Stomach (tissue), 9 donors: ENCODE measurements around the gene SLC13A2. TPM values are rescaled to one million over a fixed set of nuclear protein-coding genes. Genes with fewer than 3 reads are reported as not detected.
A peak's percentile ranks its signal among the peaks of the same experiment; 100 is the strongest.

Source experiments
- DNase-seq, 2 donors: peaks; one replicate each; pipeline versions ENCODE4 v3.0.0 to v3.0.0-alpha.2; 2013 to 2019
- H3K27ac ChIP-seq, 5 donors: fragments of 200-600 bp in 4 of 5; sonication (generic) in 4 of 5; one replicate each; pipeline ENCODE4 v1.5.1; 2013 to 2019; ENCODE audit warnings: mild to moderate bottlenecking in 1 of 5, moderate library complexity in 1 of 5
- H3K27me3 ChIP-seq, 3 donors: fragments of 200-600 bp; sonication (generic); one replicate each; pipeline ENCODE4 v1.5.1; 2017 to 2019; ENCODE audit warnings: mixed run types in 1 of 3
- H3K36me3 ChIP-seq, 4 donors: fragments of 200-600 bp; sonication (generic); 1 replicate in 3 of 4; 2 replicates in 1 of 4; pipeline ENCODE4 v1.5.1; 2016 to 2019
- H3K4me1 ChIP-seq, 4 donors: fragments of 200-600 bp; sonication (generic); one replicate each; pipeline ENCODE4 v1.5.1; 2016 to 2019
- H3K4me3 ChIP-seq, 4 donors: fragments of 200-600 bp; sonication (generic) in 3 of 4; one replicate each; pipeline ENCODE4 v1.5.1; 2016 to 2019; ENCODE audit warnings: mild to moderate bottlenecking in 1 of 4
- H3K9me3 ChIP-seq, 4 donors: fragments of 200-600 bp; sonication (generic); one replicate each; pipeline ENCODE4 v1.5.1; 2016 to 2019
- CTCF ChIP-seq, 7 experiments: fragments of 450-650 bp in 4 of 7; fragments of 200-600 bp in 3 of 7; sonication (generic) in 3 of 7; IDR thresholded peaks; one replicate each; pipeline ENCODE4 v1.5.1; 2016 to 2019; ENCODE audit warnings: antibody characterized with exemption in 7 of 7, control low read depth in 2 of 7, mild to moderate bottlenecking in 1 of 7
- EP300 ChIP-seq: sonication (generic); formaldehyde crosslinking; IDR thresholded peaks from one replicate; pipeline ENCODE4 v1.6.1; 2017; ENCODE audit warnings: antibody characterized with exemption
- POLR2A ChIP-seq, 4 donors: fragments of 450-650 bp; IDR thresholded peaks; one replicate each; pipeline ENCODE4 v1.6.1; 2016; ENCODE audit warnings: antibody characterized with exemption in 4 of 4, control low read depth in 2 of 4, mild to moderate bottlenecking in 1 of 4, moderate library complexity in 1 of 4
- POLR2AphosphoS5 ChIP-seq, 3 donors: sonication (generic); formaldehyde crosslinking; IDR thresholded peaks; one replicate each; pipeline ENCODE4 v1.6.1; 2016; ENCODE audit warnings: antibody characterized with exemption in 3 of 3
- WGBS, 5 donors: extraction: QIAGEN DNeasy Blood & Tissue Kit in 3 of 5; methylation state at CpG; one replicate each; pipeline versions ENCODE4 v1.1.5 to v1.1.7; 2013 to 2018; 5-methylcytosine and 5-hydroxymethylcytosine counted together
- intact Hi-C: fragments of 100-400 bp; cut with DNase I; formaldehyde crosslinking; loops from one replicate; pipeline ENCODE4 v1.15.1; 2023; ENCODE audit warnings: low total_unique reads
- polyA plus RNA-seq, 3 donors: library from polyadenylated mRNA; stranded (reverse); fragments of 200-250 nt; gene quantifications; one replicate each; pipeline ENCODE4 v1.2.3, GENCODE V29; 2013
- total RNA-seq, 5 donors: library from RNA; depleted of rRNA; stranded (reverse); fragments of >200 nt; gene quantifications; one replicate each; pipeline versions ENCODE4 v1.1.0 to v1.2.3, GENCODE V29; 2014 to 2016
- donor health status: healthy with polysubstance abuse.
- donor health status: Bipolar disorder and iron deficiency.
- donor health status: healthy.

The SLC13A2 gene
- total and polyA plus RNA-seq, 8 donors: 0.15 to 3.2 TPM; not detected in 6

DNA sequence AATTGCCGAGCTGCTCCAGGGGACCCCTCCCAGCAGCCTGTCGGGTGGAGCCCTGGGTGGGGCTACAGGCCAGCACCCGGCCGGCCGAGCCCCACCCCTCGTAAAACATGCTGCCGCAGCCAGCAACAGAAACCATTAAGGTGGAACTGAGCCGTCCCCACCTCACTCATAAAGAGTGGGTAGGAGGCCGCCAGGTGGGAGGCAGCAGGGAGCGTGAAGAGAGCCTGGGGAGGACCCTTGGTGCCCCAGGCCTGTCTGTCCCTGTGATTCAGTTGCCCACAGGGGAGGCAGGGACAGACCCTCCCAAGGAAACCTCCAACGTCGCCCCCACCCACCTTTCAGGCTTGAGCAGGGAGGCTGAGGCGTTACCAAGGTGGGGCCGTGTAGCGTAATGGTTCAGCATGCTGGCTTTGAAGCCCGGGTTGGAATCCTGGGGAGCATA lies 41.1 kb downstream of the SLC13A2 start:
- TF ChIP-seq EP300 (no peak), POLR2AphosphoS5 (IDR thresholded peaks at IDR 0.05) (no peak), POLR2A (IDR thresholded peaks at IDR 0.05) (no peak)
- Histone ChIP-seq H3K9me3 (no peaks in the 10 kb centered on the region), H3K4me3 (no peak overlapping the region), H3K27ac (no peak overlapping the region), H3K4me1 (peaks cover 0 to 6% (median 3%) of the 10 kb centered on the region in 4 donors), H3K36me3 (no peaks in the 10 kb centered on the region), H3K27me3 (peaks cover 0 to 49% (median 13%) of the 10 kb centered on the region in 3 donors)
- peak in 1 of 2 donors; percentile 67 for DNase-seq
- 28 to 43% (median 33%) methylated on average over 15 to 16 of the region's 16 CpGs for WGBS, 5 donors
- intact Hi-C loops: no loop called here

DNA sequence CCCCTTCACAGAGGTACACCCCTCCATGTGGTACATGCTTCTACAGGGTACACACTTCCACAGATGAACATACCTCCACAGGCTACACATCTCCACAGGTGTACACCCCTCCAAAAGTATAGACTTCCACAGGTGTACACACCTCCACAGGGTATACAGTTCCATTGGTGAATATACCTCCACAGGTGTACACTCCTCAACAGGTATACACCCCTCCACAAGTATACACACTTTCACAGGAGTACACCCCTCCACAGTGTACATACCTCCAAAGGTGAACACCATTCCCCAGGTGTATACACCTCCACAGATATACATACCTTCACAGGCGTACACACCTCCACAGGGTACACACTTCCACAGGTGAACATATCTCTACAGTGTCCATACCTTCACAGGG lies 42.1 kb downstream of the SLC13A2 start:
- Histone ChIP-seq H3K36me3 (no peaks in the 10 kb centered on the region), H3K27me3 (peaks cover 0 to 39% (median 8%) of the 10 kb centered on the region in 3 donors), H3K4me1 (peaks cover 0 to 6% (median 3%) of the 10 kb centered on the region in 4 donors), H3K9me3 (no peaks in the 10 kb centered on the region), H3K4me3 (no peak overlapping the region), H3K27ac (no peak overlapping the region)
- WGBS, 5 donors: 96 to 100% (median 100%) methylated on average over 1 of the region's 1 CpG
- DNase-seq: no peak
- intact Hi-C loops: no loop called here
- no peak for TF ChIP-seq POLR2AphosphoS5 (IDR thresholded peaks at IDR 0.05)
- no peak for TF ChIP-seq CTCF (IDR thresholded peaks at IDR 0.05)
- TF ChIP-seq POLR2A (IDR thresholded peaks at IDR 0.05): no peak
- no peak for TF ChIP-seq EP300

- no peaks in the 10 kb centered on the region for H3K9me3 ChIP-seq
- H3K36me3 ChIP-seq: no peaks in the 10 kb centered on the region
- TF ChIP-seq EP300 (no peak), CTCF (IDR thresholded peaks at IDR 0.05) (no peak), POLR2A (IDR thresholded peaks at IDR 0.05) (no peak), POLR2AphosphoS5 (IDR thresholded peaks at IDR 0.05) (no peak)
- H3K27ac ChIP-seq: no peak overlapping the region
- intact Hi-C loops: no loop called here
- H3K4me3 ChIP-seq: no peak overlapping the region
- peaks cover 0 to 6% (median 3%) of the 10 kb centered on the region in 4 donors for H3K4me1 ChIP-seq
- H3K27me3 ChIP-seq: peaks cover 0 to 15% (median 0%) of the 10 kb centered on the region in 3 donors
- 61 to 75% (median 68%) methylated on average over 6 of the region's 6 CpGs for WGBS, 5 donors
- no peak for DNase-seq
These were observed 44.7 kb downstream of the SLC13A2 start for GRCh38 chr17:28518132-28518531.

GRCh38 chr17:28518578-28518977 lies 45.1 kb downstream of the SLC13A2 start:
- TF ChIP-seq EP300: no peak
- TF ChIP-seq POLR2A (IDR thresholded peaks at IDR 0.05): no peak
- no peak for TF ChIP-seq CTCF (IDR thresholded peaks at IDR 0.05)
- TF ChIP-seq POLR2AphosphoS5 (IDR thresholded peaks at IDR 0.05): no peak
- no peak for DNase-seq
- no peak overlapping the region for H3K4me3 ChIP-seq
- H3K4me1 ChIP-seq: peaks cover 0 to 6% (median 3%) of the 10 kb centered on the region in 4 donors
- H3K36me3 ChIP-seq: no peaks in the 10 kb centered on the region
- H3K9me3 ChIP-seq: no peaks in the 10 kb centered on the region
- intact Hi-C loops: no loop called here
- H3K27me3 ChIP-seq: peaks cover 0 to 12% (median 0%) of the 10 kb centered on the region in 3 donors
- 84 to 87% (median 85%) methylated on average over 7 of the region's 7 CpGs for WGBS, 5 donors
- H3K27ac ChIP-seq: no peak overlapping the region

DNA sequence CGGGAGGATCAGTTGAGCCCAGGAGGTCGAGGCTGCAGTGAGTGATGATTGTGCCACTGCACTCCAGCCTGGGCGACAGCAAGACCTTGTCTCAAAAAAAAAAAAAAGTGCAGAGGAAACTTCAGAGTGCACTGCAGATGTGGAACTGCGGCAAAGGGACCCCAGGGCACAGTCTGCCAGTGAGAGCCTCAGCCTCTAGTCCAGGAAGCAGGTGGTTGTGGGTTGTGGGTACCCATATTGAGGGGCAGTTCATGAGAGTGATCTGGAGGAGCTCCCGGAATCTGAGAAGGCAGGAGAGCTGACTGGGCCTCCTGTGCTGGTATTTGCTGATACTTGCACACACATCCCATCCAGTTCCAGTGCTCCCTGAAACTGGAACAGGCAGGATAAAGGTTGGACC lies 45.8 kb downstream of the SLC13A2 start:
- WGBS, 5 donors: 40 to 84% (median 74%) methylated on average over 5 of the region's 5 CpGs
- Histone ChIP-seq H3K4me3 (no peak overlapping the region), H3K9me3 (no peaks in the 10 kb centered on the region), H3K36me3 (no peaks in the 10 kb centered on the region), H3K27ac (no peak overlapping the region), H3K27me3 (peaks cover 0 to 5% (median 0%) of the 10 kb centered on the region in 3 donors), H3K4me1 (peaks cover 0 to 6% (median 3%) of the 10 kb centered on the region in 4 donors)
- TF ChIP-seq POLR2AphosphoS5 (IDR thresholded peaks at IDR 0.05) (no peak), CTCF (IDR thresholded peaks at IDR 0.05) (no peak), EP300 (no peak), POLR2A (IDR thresholded peaks at IDR 0.05) (no peak)
- intact Hi-C loops: no loop called here
- DNase-seq: no peak
